GM19397 (cell line): ENCODE measurements around the gene SLC22A23.

Experiments
- ATAC-seq: cut with Tn5 transposase; IDR thresholded peaks from one replicate; pipeline ENCODE4 v1.9.1; 2021; ENCODE audit warnings: mild to moderate bottlenecking, moderate library complexity; ENCODE audit not compliant: unreplicated experiment

The SLC22A23 gene

DNA sequence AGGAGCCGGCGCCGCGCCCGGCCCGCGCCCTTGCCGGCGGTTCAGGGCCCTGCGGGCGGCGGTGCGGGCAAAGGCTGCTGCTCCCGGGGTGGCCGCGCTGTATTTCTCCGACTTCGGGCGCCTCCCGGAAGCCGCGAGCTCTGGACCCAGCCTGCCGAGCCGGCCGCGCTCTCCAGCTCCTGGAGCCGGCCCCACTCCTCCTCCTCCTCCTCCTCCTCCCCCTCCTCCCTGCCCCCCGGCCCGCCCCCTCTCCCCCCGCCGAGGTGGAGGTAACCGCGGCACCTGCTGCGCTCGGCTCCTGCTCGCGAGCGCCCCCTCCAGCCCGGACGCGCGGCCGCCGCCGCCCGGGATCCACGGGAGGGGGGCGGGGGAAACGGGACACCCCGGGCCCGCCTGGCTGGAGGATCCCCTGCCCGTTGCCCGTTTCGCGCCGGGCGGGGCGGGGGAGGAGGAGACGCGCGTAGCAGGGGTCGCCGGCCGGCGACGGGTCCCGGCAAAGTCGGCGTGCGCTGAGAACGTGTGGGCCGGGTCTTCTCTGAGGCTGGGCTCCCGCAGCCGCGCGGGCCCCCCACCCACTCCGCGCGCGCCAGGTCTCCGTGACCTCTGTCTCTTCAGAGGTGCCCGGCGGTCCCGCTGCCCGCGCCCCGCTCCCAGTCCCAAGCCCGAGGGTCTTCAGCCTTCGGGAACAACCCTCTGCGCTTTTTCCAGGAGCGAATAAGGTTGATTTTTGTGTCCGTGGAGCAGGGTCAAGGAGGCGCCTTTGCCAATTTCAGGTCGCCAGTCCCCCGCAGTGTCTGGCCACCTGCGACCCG, at the start of gene SLC22A23:
Gene SLC22A23 (minus strand): TSS at position 153 of the 812 bp plus-strand sequence. CDS start 491 bp downstream, outside the sequence.
- peak; percentile 45 for ATAC-seq

GRCh38 chr6:3506200-3506599, 49.4 kb upstream of the SLC22A23 start:
- ATAC-seq = no peak

- ATAC-seq = no peak
These were observed 48.3 kb upstream of the SLC22A23 start for GRCh38 chr6:3504938-3505805.

GRCh38 chr6:3504354-3504753, 47.5 kb upstream of the SLC22A23 start:
- no peak for ATAC-seq

GRCh38 chr6:3501826-3502500, 45.1 kb upstream of the SLC22A23 start:
- ATAC-seq = no peak

DNA sequence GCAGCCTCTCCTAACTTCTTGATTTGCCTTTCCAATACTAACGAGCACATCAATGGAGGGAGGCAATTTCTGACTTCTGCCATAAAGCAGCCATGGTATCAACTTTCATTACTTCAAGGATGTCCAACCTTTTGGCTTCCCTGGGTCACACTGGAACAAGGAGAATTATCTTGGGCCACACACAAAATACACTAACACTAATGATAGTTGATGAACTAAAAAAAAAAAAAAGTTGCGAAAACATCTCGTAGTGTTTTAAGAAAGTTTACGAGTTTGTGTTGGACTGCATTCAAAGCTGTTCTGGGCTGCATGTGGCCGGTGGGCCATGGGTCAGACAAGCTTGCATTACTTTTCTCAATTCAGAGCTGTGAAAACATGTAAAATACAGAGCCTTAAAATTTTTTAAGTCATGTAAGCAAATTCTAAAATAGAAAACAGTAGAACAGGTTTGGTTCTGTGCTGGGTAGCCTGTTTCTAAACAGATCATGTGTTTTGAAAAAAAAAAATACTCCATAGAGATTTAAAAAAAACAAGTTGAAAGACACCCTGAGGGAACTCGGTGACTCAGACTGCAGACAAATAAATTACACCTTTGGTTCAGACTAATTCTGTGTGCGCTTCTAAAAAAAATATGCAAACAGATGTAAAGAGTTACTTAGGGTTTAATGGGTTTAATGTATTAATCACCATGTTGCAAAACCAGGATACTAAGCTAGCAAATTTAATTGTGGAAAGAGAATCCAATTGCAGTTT, 43.6 kb upstream of the SLC22A23 start:
- no peak for ATAC-seq

DNA sequence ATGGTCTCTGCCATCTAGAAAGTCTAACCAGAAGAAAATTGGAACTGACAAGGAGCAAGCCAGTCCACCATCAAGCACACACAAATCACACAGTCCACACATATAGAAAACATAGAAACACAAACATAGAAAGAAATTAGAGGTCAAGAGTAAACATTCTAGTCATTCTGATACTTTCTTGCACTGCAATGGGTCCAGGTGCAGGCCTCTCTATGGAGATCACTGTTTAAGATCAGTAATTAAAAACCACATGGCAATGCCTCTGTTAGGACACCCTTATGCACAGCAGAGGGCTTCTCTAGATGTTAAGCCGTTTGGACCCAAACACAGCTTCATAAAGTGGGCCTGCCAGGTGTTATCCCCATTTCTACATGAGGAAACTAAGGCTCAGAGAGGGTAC, 42.8 kb upstream of the SLC22A23 start:
- no peak for ATAC-seq

DNA sequence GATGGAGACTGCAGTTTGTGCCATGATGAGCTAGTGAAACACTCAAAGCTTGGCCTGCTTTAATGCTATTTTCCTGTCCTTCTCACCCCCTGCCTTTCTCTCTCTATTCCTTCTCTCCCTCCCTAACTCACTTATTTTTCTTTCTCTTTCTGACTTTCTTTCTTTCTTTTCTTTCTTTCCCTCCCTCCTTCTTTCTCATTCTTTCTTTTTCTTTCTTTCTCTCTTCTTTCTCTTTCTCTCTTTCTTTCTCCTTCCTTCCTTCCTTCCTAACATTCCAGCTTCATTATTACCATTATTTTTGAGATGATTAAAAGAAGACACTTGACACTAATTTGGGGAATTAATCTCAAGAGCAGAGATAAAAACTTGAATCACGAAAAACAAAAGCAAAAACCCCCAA, 39.5 kb upstream of the SLC22A23 start:
- no peak for ATAC-seq

DNA sequence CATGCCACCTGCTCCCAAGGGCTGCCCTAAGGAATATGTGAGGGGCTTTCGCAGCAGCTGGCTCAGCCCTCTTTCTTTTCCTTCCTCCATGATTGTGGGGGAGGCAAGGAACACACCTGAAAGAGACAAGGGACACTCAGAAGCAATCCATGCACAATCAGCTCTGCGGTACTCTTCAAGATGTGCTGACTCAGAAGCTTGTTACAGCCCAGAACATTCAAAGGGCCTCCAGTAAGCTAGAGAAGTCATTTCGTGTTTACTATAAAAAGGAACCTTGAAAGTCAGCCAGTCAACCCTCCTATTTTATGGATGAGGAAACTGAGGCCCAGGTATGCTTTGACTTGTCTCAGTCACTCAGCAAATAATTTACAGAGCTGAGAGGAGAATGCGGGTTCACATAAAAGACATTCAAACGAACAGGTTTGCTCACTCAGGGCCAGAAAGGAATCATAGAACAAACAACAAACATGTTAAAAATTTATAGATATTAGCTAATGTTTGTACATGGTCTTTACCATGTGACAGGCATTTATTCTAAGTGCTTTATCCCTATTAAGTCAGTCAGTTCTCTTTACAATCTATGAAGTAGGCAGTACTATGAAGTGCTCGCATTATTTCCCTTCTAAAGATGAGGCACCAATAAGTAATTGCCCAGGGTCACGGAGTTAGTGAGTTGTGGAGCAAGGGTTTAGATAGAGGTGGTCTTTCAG, 37.7 kb upstream of the SLC22A23 start:
- ATAC-seq = no peak

GRCh38 chr6:3490625-3490980, 33.8 kb upstream of the SLC22A23 start:
- ATAC-seq = no peak

DNA sequence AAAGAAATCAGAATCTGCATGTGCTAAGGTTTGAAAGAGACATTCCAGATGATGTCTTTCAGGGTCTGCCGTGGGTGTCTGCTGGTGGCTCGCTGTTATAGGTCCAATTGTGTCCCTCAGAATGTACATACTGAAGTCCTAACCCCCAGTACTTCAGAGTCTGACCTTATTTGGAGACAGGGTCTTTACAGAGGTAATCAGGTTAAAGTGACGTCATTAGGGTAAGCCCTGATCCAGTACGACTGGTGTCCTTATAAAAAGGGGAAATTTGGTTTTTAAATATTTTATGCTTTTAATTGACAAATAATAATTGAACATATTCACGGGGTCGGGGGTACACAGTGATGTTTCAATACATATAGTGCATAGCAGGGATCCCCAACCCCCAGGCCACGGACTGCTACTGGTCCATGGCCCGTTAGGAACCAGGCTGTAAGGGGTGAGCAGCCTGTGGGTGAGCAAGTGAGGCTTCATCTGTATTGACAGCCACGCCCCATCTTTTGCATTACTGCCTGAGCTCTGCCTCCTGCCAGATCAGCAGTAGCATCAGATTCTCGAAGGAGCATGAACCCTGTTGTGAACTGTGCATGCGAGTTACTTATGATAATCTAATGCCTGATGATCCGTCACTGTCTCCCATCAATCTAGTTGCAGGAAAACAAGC, 33.2 kb upstream of the SLC22A23 start:
- ATAC-seq = no peak

- no peak for ATAC-seq
These were observed 32.3 kb upstream of the SLC22A23 start for GRCh38 chr6:3489027-3489757.

- no peak for ATAC-seq
These were observed 28.1 kb upstream of the SLC22A23 start for GRCh38 chr6:3484946-3485345.

- ATAC-seq = no peak
These were observed 27.3 kb upstream of the SLC22A23 start for GRCh38 chr6:3484192-3484591.

DNA sequence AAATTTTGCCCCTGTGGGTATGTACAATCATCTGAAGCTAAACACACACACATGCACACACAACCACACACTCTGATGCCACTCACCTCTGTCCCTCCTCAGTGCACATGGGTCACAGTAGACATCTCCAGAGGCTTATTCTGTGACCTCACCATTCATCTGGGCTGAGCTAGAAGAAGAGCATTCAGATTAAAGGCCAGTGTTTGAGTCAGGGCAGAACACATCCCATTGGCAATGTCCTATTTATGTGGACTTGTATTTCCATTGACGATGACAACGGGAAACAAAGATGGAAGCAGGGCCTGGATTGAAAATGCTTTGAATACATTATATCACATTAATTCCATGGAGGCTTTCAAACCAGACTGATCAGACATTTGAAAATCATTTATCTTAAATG, 26.8 kb upstream of the SLC22A23 start:
- ATAC-seq = no peak

GRCh38 chr6:3482869-3483268, 26.0 kb upstream of the SLC22A23 start:
- ATAC-seq = no peak

DNA sequence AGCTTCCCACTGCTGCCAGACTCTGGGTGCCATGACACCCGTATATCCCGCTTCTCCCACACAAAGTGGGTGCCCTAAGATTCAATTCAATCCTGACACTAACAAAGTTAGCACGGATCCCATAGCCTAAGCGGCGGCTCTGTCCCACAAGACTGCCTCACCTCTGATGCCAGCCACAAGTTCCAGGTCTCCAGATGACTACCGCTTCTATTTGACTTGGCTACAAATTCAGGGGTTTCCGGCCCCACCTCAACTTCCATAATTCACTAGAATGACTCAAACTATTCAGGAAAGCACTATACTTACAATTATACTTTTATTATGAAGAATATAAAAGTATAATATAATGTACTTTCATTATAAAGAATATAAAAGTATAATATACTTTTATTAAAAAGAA, 24.8 kb upstream of the SLC22A23 start:
- ATAC-seq = no peak

DNA sequence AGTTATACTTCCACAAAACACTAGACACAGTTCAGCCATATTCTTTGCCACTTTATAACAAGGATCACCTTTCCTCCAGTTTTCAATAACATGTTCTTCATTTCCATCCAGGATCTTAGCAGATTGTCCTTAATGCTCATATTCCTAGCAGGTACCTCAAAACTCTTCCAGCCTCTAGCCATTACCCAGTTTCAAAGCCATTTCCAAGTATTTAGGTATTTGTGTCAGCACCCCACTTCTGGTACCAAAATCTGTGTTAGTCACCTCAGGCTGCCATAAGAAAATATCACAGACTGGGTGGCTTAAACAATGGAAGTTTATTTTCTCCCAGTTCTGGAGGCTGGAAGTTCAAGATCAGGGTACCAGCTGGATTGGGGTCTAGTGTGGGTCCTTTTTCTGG, 23.2 kb upstream of the SLC22A23 start:
- no peak for ATAC-seq

DNA sequence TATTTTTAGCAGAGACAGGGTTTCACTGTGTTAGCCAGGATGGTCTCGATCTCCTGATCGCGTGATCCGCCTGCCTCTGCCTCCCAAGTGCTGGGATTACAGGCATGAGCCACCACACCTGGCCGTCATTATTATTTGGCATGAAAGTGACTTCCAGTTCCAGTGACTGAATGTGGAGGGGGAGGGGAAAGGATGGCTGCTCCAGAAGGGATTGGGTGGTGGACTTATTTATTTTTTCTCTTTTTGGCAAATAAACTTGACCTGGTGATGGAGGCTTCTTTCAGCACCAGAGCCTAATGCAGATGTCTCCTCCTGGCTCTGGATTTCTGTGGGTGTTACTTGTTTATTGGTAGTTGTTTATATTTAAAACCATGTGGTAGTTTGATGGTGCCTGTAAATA, 16.9 kb upstream of the SLC22A23 start:
- ATAC-seq = no peak
